Parathyroid adenoma (tissue), 2 donors: Measurements from ENCODE around the gene BRINP3.

Experiments used
- H2AFZ ChIP-seq: fragments of 300-600 bp; sonication (generic); one replicate; pipeline ENCODE4 v1.7.0; 2017; ENCODE audit warnings: antibody characterized with exemption, mild to moderate bottlenecking
- H3K27ac ChIP-seq: fragments of 300-600 bp; sonication (generic); one replicate; pipeline ENCODE4 v1.7.0; 2017
- H3K27me3 ChIP-seq: fragments of 300-600 bp; sonication (generic); one replicate; pipeline ENCODE4 v1.7.0; 2017; ENCODE audit warnings: low read length; ENCODE audit not compliant: control insufficient read depth, insufficient read depth
- H3K36me3 ChIP-seq: fragments of 300-600 bp; sonication (generic); one replicate; pipeline ENCODE4 v1.7.0; 2017; ENCODE audit warnings: low read length; ENCODE audit not compliant: control insufficient read depth, insufficient read depth
- H3K4me1 ChIP-seq: fragments of 300-600 bp; sonication (generic); one replicate; pipeline ENCODE4 v1.7.0; 2017; ENCODE audit warnings: control low read depth
- H3K4me2 ChIP-seq: fragments of 300-600 bp; sonication (generic); one replicate; pipeline ENCODE4 v1.7.0; 2017; ENCODE audit warnings: low read length
- H3K4me3 ChIP-seq: fragments of 300-600 bp; sonication (generic); one replicate; pipeline ENCODE4 v1.7.0; 2017; ENCODE audit warnings: low read depth, low read length
- H3K79me2 ChIP-seq: fragments of 300-600 bp; sonication (generic); one replicate; pipeline ENCODE4 v1.7.0; 2017; ENCODE audit warnings: control low read depth
- H3K9ac ChIP-seq: fragments of 300-600 bp; sonication (generic); one replicate; pipeline ENCODE4 v1.7.0; 2017; ENCODE audit warnings: mild to moderate bottlenecking
- H3K9me3 ChIP-seq: fragments of 300-600 bp; sonication (generic); one replicate; pipeline ENCODE4 v1.7.0; 2017; ENCODE audit warnings: low read length; ENCODE audit not compliant: control insufficient read depth
- CTCF ChIP-seq: fragments of 300-600 bp; sonication (generic); IDR thresholded peaks from one replicate; pipeline ENCODE4 v1.7.0; 2017; ENCODE audit warnings: antibody characterized with exemption, mild to moderate bottlenecking
- donor health status: primary hyperparathyroidism.

Gene BRINP3

GRCh38 chr1:190479050-190479397 lies 1.4 kb upstream of the BRINP3 start:
- Histone ChIP-seq H3K27ac (no peak overlapping the region), H3K79me2 (no peaks in the 10 kb centered on the region), H3K27me3 (no peaks in the 10 kb centered on the region), H3K9ac (no peak overlapping the region), H3K4me2 (peak overlapping the region; percentile 67), H3K4me1 (no peaks in the 10 kb centered on the region), H3K9me3 (no peaks in the 10 kb centered on the region), H2AFZ (no peak overlapping the region), H3K36me3 (no peaks in the 10 kb centered on the region), H3K4me3 (no peak overlapping the region)
- no peak for TF ChIP-seq CTCF

- Histone ChIP-seq H3K4me1 (no peaks in the 10 kb centered on the region), H3K4me2 (peak overlapping the region; percentile 67), H2AFZ (no peak overlapping the region), H3K9me3 (no peaks in the 10 kb centered on the region), H3K27ac (no peak overlapping the region), H3K27me3 (no peaks in the 10 kb centered on the region), H3K36me3 (no peaks in the 10 kb centered on the region), H3K9ac (no peak overlapping the region), H3K4me3 (no peak overlapping the region), H3K79me2 (no peaks in the 10 kb centered on the region)
- TF ChIP-seq CTCF: no peak
Observed at GRCh38 chr1:190478149-190479049, 735 bp upstream of the BRINP3 start.

GRCh38 chr1:190476806-190477205 lies 858 bp downstream of the BRINP3 start:
- no peak overlapping the region for H3K9ac ChIP-seq
- H3K36me3 ChIP-seq: no peaks in the 10 kb centered on the region
- H3K4me3 ChIP-seq: no peak overlapping the region
- no peak overlapping the region for H3K27ac ChIP-seq
- H3K4me2 ChIP-seq: no peak overlapping the region
- H3K9me3 ChIP-seq: no peaks in the 10 kb centered on the region
- H3K4me1 ChIP-seq: no peaks in the 10 kb centered on the region
- TF ChIP-seq CTCF: no peak
- H3K27me3 ChIP-seq: no peaks in the 10 kb centered on the region
- no peaks in the 10 kb centered on the region for H3K79me2 ChIP-seq
- H2AFZ ChIP-seq: no peak overlapping the region

GRCh38 chr1:190476321-190476720 lies 1.3 kb downstream of the BRINP3 start:
- Histone ChIP-seq H3K4me1 (no peaks in the 10 kb centered on the region), H3K9ac (no peak overlapping the region), H3K27ac (no peak overlapping the region), H3K79me2 (no peaks in the 10 kb centered on the region), H3K36me3 (no peaks in the 10 kb centered on the region), H3K27me3 (no peaks in the 10 kb centered on the region), H2AFZ (no peak overlapping the region), H3K9me3 (no peaks in the 10 kb centered on the region), H3K4me2 (no peak overlapping the region), H3K4me3 (no peak overlapping the region)
- TF ChIP-seq CTCF: no peak
